ENCODE measurements around the gene FOXN1. TPM values are rescaled to one million over a fixed set of nuclear protein-coding genes. Genes with fewer than 3 reads are reported as not detected.
"Not testable (repeated sequence)": the region's sequence is repeated elsewhere in the genome, so short reads cannot be mapped to it uniquely, and the experiment has no call there.

The FOXN1 gene
- polyA plus RNA-seq, 3 donors, result 0.31 to 0.65 (median 0.41) TPM

DNA sequence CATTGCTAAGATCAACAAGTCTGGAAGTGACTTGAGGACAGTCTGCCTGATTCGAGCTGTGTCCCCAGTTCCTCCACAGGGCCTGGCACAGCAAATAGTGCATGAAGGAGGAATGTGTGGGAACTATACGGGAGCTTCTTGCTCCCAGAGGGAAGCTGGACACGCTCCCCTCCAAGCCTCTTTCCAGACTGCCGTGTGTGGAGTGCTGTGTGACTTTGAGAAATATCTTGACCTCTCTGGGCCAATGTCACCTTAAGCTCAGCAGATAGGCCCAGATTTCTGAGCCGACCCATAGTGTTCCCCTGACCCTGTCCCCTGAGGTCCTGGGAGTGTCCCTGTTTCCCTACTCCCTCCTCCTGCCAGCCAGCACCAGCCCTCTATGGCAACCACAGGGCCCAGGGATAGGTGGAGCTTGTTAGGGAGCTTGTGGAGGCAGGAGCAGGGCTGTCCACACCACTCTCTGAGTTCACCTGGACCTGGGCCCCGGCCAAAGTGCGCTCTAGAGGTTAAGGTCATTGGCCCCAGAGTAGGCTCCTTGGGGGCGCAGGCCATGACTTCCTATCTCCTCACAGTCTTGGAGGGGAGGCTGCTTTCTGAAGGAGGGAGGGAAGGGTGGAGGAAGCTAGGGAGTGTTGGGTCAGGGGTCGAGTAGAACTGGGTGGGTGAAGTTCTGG is 6.3 kb upstream of the FOXN1 start:
- DNase-seq (ENCODE audit: low read depth in 3 of 3, low spot score in 2 of 3), result no peak

DNA sequence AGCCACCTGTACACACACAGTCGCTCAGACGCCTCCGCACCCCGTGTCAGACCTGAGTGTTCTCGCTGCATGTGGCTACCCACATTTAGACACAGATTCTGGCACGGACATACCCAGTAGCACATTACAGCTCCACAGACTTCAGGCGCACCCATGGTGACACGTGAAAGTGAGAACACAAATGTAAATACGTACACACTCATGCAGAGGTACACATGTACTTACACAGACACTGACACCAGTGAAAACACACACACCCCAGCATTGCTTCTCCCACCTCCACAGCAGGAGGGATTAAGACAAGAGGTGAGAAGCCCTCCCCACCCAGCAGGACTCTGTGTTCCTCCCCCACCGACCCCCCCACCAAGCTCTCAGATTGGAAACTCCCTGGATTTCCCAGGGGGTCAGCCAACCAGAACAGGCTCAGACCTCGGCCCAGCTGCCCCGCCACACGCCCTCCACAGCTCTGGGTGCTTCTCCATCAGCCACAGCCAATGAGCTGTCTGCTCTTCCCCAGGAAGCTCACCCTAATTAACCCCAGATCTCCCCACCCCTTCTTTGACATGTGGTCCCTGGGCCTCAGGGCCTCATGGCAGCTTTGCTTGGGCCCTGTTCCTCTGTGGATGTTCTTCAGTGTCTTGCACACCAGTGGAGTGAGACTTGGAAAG is 5.3 kb upstream of the FOXN1 start:
- no peak for DNase-seq (ENCODE audit: low read depth in 3 of 3, low spot score in 2 of 3)

DNA sequence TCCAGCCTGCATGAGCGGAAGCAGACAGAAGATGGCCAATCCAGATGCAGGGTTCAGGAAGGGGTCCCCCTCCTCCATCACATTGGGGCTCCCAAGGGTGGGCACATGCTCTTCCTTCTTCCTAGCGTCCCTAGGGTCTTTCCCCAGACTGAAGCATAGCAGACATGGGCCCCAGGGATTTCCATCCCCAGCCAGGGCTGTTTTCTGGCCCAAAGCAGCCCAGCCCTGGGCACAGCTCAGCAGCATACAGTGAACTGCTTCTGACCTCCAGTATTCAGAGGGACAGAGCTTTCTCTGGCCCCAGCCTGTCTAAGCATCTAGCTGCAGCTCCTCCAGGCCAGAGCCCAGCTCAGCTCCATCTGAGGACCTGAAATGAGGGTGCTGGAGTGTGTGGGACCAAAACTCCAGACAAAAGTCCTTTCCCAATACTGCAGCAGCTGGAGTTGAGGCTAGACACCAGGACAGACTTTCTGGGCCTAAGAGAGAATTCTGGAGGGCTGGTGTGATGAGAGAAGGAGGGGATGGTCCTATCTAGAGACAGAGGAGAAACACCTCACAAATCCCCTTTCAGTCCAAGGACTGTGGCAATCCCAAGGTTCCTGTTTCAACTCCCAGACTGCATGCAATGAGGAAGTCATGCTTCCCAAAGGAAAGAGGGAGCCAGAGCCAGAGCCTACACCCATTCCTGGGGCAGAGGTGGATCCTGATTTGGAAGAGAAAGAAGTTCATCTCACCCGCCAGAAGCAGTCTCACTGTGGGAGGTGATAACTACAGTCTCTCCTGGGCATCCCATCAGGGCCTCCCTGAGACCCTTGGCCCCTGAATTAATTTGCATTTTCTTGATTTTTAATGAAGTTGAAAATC is 4.5 kb upstream of the FOXN1 start:
- DNase-seq (ENCODE audit: low read depth in 3 of 3, low spot score in 2 of 3), result no peak

DNA sequence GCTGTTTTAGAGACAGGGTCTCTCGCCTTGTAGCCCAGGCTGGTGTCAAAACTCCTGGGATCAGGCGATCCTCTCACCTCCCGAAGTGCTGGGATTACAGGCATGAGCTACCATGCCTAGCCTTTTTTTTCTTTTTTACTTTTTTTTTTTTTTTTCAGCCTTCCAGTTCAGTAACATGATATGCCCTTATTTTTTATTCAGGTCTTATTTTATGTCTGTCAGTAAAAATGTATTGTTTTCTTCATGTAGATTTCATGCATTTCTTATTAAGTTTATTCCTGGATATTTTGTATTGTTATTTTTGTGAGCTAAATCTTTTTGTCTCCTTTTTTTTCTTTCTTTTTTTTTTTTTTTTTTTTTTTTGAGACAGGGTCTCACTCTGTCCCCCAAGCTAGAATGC is 2.7 kb upstream of the FOXN1 start:
- DNase-seq (ENCODE audit: low read depth in 3 of 3, low spot score in 2 of 3), result no peak

DNA sequence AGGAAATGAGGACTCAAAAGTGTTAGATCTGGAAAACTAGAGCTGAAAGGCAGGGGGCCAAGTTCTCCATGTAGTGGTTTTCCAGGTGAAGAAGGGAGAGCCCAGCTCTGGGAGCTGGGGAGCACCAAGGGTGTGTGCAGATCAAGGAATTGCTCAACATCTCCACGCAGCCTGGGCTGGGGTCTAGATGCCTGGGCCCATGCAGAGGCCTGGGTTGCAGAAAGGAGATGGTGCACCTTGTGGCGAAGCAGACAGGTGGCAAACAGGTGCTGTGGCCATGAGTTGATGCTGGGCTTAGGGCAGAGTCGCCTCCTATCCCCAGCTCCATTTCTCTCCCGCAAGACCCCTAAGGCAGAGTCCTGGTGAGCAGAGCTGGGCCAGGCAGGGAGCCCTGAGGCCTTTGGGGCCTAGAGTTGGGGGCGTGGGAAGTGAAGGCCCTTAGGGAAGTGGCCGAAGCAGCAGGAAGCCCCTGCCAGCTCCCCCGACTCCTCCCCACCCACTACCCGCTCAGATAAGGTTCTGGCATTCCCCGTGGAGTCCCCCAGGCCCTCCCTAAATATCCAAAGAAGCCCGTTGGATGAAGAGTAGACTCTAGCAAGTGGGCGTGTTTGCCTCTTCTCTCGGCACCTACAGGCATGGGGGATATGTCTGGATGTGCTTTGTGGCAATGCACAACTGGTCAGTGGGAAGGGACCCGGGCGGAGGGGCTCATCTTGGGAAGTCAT is 777 bp downstream of the FOXN1 start:
- DNase-seq (ENCODE audit: low read depth in 3 of 3, low spot score in 2 of 3), result no peak

GRCh38 chr17:28507567-28508203 is 1.5 kb downstream of the FOXN1 start:
- no peak for DNase-seq (ENCODE audit: low read depth in 3 of 3, low spot score in 2 of 3)

- no peak for DNase-seq (ENCODE audit: low read depth in 3 of 3, low spot score in 2 of 3)
Observed at GRCh38 chr17:28508211-28508724, 2.1 kb downstream of the FOXN1 start.

DNA sequence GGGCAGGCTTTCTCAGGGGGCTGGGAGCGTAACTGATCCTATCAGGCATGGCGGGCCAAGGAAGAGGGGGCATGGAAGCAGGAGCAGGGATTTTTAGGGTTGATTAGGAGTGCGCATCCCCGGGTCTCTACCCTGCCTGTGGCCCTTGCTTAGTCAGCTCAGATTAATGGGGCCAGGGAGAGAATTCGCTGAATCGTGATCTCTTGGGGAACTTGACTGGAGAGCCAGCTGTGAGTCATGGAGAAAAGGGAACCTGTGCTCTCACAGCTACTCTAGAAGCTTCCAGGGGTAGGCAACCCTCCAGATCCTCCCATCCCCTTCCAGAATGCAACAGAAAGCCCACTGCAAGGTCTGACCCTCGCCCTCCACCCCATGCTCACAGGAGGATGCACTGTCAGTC is 3.6 kb downstream of the FOXN1 start:
- no peak for DNase-seq (ENCODE audit: low read depth in 3 of 3, low spot score in 2 of 3)

DNA sequence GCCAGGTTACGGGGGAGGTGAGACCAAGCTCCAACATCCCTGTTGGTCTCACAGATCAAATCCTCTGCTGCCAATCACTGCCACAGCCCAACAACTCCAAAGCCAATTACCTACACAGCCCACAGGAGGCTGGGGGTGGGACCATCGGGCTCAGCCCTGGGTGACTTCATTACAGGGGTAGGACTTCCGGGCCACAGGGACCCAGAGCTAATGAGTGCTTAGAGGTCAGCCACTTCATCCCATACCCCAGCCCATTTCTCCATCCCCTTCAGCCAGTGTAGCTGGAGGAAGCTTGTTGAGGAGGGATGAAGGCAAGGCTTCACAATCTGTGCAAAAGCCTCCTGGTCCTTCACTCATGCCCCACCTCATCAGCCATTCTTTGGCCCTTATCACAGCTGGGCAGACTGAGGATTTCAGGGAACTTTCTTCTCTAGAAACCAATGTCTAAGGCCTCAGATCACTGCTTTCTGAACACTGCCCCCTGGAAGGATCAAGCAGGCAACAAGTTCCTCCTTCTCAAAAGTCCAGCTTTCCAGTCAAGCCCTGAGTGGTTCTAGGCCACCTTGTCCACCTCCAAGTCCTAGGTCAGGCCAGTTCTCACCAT is 5.8 kb downstream of the FOXN1 start:
- DNase-seq (ENCODE audit: low read depth in 3 of 3, low spot score in 2 of 3), result no peak

GRCh38 chr17:28513476-28513875 is 7.3 kb downstream of the FOXN1 start:
- DNase-seq (ENCODE audit: low read depth in 3 of 3, low spot score in 2 of 3), result no peak

- DNase-seq (ENCODE audit: low read depth in 3 of 3, low spot score in 2 of 3), result no peak
Observed at GRCh38 chr17:28514561-28515002, 8.4 kb downstream of the FOXN1 start.

DNA sequence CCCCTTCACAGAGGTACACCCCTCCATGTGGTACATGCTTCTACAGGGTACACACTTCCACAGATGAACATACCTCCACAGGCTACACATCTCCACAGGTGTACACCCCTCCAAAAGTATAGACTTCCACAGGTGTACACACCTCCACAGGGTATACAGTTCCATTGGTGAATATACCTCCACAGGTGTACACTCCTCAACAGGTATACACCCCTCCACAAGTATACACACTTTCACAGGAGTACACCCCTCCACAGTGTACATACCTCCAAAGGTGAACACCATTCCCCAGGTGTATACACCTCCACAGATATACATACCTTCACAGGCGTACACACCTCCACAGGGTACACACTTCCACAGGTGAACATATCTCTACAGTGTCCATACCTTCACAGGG is 9.4 kb downstream of the FOXN1 start:
- no peak for DNase-seq (ENCODE audit: low read depth in 3 of 3, low spot score in 2 of 3)

DNA sequence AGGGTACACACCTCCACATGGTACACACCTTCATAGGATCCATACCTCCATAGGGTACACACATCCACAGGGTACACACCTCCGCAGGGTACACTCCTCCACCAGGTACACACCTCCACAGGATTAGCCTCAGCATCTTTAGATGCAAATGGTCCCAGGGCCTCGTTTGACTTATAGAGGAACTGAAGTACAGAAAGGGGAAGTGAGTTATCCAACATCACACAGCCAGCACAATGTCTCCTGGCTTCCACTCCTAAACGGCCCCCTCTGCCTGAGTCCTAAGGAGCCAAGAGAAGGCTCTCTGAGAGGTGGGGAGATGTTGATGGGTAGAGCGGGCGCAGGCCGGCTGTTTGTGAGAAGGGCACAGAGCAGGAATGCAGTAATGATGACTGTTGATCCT is 12.0 kb downstream of the FOXN1 start:
- no peak for DNase-seq (ENCODE audit: low read depth in 3 of 3, low spot score in 2 of 3)

DNA sequence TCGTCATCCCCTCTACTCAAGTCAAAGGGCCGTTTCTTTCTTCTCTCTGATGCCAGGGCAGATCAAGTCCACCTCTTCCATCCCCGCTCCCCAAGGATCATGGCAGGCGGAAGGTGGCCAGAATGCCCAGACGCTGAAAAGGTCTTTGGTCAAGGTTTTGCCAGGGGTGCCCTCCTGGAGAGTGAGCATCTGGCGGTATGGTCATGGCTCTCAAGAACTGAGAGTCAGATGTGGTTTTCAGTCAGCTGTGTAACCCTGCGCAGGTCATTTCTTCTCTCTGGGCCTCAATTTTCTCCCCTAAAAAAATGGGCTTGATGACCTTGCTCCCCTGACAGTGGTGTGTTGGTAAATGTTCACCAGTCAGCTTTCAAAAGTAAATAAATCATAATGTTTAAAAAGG is 12.4 kb downstream of the FOXN1 start:
- no peak for DNase-seq (ENCODE audit: low read depth in 3 of 3, low spot score in 2 of 3)

- no peak for DNase-seq (ENCODE audit: low read depth in 3 of 3, low spot score in 2 of 3)
Observed at GRCh38 chr17:28519236-28519635, 13.1 kb downstream of the FOXN1 start.

DNA sequence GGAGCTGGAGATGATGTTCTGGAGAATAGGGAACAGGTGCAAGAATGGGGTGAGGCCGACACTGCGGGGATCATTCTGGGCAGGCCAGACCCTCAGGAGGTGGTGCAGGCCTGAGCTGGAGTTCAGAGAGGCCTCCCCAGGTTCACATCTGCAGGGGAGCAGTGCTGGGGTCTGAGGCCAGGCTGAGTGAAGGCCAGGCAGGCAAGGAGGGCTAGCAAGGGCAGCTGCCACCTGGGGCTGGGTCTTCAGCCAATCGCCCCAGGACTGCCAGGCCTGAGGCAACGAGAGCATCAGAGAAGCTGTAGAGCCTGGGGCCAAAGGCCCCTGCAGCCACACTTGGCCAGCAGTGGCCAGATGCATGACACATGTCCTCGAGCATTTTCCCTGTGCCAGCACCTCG is 14.5 kb downstream of the FOXN1 start:
- no peak for DNase-seq (ENCODE audit: low read depth in 3 of 3, low spot score in 2 of 3)

DNA sequence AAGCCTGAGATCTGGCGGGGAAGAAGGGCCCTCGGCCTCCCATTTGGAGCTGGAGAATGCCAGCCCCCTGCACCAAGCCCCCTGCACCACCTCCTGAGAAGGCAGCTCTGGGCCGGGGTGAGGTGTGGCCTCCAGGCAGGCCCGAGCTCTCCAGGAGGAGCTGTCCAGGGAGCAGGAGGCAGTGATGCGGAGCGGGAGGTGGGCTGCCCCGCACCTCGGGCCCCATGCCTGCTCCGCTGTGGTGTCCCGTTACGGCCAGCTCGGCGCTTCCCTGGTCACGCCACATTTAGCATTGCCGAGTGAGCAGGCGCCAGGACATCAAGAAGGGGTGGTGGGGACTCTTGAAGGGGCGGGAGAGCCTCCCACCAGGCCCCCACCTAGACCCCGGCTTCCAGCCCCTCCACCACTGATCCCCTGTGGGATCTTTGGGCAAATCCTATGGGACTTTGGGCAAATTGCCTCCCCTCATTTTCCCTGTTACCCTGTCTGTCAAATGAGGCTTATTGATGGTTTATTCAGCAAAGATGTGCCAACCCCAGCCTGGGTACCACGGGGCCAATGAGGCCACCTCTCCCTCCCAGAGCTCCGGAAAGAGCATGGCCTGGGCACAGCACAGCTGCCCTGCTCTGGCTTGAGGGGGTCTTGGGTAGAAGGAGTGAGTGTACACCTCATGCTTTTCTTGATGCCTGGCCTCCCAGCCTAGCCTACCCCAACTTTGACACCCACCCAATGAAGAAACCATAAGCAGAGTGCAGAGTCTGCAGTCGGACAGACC is 15.3 kb downstream of the FOXN1 start:
- peak in 1 of 3 donors; percentile 68 for DNase-seq (ENCODE audit: low read depth in 3 of 3, low spot score in 2 of 3)

- not testable (repeated sequence) for DNase-seq (ENCODE audit: low read depth in 3 of 3, low spot score in 2 of 3)
Observed at GRCh38 chr17:28522281-28522680, 16.1 kb downstream of the FOXN1 start.

GRCh38 chr17:28523186-28523585 is 17.0 kb downstream of the FOXN1 start:
- DNase-seq (ENCODE audit: low read depth in 3 of 3, low spot score in 2 of 3), result no peak
